ENCODE data around the gene TMEM72.

TMEM72 gene

GRCh38 chr10:44935201-44935965, 24.2 kb downstream of the TMEM72 start:
- DNase-seq = no peak

- no peak for DNase-seq
These were observed 24.8 kb downstream of the TMEM72 start for GRCh38 chr10:44935966-44936295.

GRCh38 chr10:44936314-44936975, 25.3 kb downstream of the TMEM72 start:
- DNase-seq = no peak

- no peak for DNase-seq
These were observed 26.3 kb downstream of the TMEM72 start for GRCh38 chr10:44937196-44938005.

DNA sequence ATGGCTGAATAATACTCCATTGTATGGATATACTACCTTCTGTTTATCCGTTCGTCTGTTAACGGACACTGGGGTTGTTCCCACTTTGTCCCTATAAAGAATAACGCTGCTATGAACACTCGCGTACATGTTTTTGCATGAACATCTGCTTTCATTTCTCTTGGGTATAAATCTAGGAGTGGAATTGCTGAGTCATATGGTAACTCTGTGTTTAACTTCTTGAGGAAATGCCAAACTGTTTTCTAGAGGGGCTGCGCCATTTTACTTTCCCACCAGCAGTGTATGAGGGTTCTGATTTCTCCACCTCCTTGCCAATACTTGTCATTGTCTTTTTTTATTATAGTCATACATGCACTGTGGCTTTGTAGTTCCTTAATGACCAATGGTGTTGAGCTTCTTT, 27.8 kb downstream of the TMEM72 start:
- DNase-seq = no peak

GRCh38 chr10:44939691-44940401, 28.7 kb downstream of the TMEM72 start:
- no peak for DNase-seq

- DNase-seq = no peak
These were observed 33.2 kb downstream of the TMEM72 start for GRCh38 chr10:44944354-44944753.

GRCh38 chr10:44946205-44946604, 35.1 kb downstream of the TMEM72 start:
- no peak for DNase-seq

DNA sequence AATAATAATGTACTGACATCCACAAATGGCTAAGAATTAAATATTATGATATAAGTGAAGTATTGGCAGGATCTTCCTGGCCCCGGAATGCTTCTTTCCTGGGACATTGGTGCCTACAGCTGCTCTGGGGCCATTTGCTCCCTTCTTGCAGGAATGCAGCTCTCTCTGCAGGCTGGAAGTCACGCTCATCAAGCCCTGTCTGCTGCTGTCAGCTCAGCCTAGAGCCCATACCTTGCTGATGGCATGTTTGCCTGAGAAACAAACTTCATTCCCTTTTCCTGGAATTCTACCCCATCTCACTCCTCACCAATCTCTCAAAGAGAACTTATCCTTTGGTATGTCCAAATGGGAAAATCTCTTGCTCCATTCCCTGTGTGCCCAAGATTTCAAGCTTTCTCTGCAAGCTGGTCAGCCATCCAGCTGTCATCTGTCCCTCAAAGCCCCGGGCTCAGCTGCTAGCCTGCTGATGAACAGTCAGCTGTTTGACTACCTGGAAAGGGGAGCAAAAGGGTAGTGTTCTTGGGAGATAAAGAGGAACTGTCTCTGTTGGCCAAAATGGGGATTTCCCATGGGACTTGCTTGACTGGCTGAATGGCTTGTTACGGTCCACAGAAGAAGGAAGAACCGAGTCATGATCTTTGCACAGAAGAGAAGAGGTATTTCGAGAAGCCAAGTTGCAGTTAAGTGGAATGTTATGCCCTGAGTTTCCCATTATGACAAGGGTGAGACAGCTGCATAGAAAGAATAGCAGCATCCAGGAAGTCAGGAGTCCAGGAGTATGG, 36.4 kb downstream of the TMEM72 start:
- no peak for DNase-seq

- DNase-seq = no peak
These were observed 37.5 kb downstream of the TMEM72 start for GRCh38 chr10:44948642-44949041.

DNA sequence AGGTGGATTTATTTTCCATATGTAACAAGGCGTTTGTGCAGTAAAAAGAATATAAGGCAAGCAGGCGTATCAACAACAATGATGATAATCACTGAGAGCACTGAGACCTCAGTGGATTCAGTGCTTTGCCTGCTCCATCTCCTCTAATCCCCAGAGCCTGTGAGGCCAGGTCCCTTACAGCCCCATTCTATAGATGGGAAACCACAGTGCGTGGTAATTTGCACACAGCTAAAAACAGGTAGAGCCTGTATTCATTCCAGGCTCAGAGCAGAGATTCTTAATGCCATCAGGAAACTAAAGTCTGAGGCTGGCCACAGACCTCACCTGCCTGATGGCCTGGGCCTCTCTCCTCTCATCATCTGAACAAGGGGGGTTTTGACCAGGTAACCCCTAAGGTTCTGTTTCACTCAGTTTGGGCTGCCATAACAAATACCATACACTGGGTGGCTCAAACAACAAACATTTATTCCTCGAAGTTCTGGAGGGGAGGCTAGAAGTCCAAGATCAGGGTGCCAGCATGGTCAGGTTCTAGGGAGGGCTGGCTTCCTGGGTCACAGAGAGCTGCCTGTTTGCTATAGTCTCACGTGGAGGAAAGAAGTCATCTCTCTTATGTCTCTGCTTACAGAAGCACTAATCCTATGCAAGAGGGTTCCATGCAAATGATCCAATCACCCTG, 38.1 kb downstream of the TMEM72 start:
- no peak for DNase-seq

- no peak for DNase-seq
These were observed 38.8 kb downstream of the TMEM72 start for GRCh38 chr10:44949915-44950314.

DNA sequence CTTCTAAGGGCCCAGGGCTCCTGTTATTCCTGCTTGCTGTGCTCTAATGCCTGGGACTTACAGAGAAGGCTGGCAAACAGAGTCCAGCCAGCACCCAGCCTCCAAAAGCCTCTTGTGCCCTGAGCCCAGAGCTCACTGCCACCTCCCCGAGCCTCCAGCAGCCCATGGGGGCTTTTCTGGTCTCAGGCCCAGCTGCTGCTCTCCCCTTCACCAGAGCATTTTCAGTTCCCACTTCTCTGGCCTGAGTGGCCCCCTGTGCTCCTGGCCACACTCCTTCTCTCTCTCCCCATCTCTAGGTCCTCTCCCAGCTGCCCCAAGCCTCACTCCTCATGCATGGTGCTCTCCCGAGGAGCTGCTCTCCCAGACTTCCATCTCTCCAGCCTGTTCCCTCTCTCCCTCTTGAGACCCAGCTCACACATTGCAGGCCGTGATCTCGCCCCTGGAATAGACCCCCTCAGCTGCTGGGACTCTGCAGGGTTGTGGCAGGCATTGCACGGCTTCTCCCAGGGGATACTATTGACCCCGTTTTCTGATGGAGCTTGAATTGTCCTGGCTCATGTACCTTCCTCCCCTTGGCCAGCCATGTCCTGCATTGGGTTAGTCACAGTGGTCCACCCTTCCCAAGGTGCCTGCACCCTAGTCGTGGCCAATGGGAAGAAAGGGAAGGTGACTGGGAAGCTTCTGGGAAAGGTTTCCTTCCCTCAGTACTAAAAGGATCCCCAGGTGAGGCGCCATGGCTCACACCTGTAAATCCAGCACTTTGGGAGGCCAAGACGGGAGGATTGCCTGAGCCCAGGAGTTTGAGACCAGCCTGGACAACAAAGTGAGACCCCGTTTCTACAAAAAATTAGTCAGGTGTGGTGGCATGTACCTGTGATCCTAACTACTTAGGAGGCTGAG, 39.4 kb downstream of the TMEM72 start:
- no peak for DNase-seq

GRCh38 chr10:44951576-44952226, 40.6 kb downstream of the TMEM72 start:
- no peak for DNase-seq

DNA sequence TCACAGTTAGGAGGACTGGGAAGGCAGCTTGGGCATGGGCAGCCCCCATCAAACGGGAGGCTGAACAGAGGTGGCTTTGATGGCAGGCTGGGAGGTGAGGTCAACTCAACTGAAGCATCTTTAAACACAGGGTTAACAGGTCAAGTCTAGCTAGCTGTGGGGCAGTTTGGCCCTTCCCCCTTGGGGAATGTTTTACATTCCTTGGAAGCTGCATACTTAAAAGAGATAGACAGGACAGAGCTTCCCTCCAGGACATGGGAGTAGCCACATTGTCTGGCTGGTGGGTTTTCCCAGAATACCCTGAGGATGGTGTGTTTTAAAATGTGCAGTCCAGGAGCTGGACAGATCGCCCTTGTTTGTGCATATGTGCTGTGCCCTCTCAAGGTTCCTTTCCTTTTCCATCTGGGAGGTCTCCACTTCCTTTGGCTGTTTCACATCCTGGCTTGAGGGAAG, 41.7 kb downstream of the TMEM72 start:
- DNase-seq = no peak

DNA sequence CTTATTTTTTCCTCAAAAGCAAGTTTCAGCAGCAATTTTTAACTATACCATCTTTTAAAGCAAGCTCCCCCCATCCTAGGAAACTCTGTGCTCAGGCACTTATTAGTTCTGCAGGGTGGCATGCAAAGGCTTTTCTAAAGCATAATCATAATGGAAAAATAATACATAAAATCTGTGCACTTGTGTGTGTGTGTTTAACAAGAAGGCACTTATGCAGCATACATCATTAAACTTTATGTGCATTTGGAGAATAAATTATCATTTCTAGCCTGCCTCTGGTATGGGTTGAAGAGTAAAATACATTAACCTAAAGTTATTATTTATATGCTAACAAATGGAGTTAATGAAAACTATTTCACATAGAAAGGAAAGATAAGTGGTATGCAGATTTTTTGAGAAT, 42.9 kb downstream of the TMEM72 start:
- no peak for DNase-seq

DNA sequence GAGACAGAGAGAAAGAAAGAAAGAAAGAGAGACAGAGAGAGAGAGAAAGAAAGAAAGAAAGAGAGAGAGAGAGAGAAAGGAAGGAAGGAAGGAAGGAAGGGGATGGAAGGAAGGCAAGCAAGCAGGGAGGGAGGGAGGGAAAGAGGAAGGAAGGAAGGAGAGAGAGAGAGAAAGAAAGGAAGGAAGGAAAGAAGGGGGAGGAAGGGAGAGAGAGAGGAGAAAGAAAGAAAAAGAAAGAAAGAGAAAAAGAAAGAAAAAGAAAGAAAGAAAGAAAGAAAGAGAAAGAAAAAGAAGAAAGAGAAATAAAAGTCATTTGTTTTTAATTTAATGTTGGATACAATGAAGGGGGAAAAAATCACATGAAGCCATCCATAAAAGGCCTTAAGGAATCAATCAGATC, 43.8 kb downstream of the TMEM72 start:
- DNase-seq = no peak

GRCh38 chr10:44955413-44956070, 44.4 kb downstream of the TMEM72 start:
- DNase-seq = no peak

GRCh38 chr10:44956226-44956625, 45.1 kb downstream of the TMEM72 start:
- DNase-seq = no peak

Data from NCI-H2171 (cell line).